DND-41 (cell line): ENCODE results near the gene DNAH8.

Experiments
- CTCF ChIP-seq: IDR thresholded peaks from 2 replicates; pipeline ENCODE4 v1.5.1; 2012; ENCODE audit warnings: borderline replicate concordance, low read length, moderate library complexity, mild to moderate bottlenecking; ENCODE audit not compliant: poor library complexity, severe bottlenecking; ENCODE audit errors: extremely low read depth
- EZH2 ChIP-seq: IDR thresholded peaks from 3 replicates; pipeline ENCODE4 v1.6.1; 2012; ENCODE audit warnings: borderline replicate concordance, low read depth, mild to moderate bottlenecking, moderate library complexity, low read length, inconsistent platforms; ENCODE audit not compliant: severe bottlenecking

GRCh38 chr6:38857815-38858214 lies 142.7 kb downstream of the DNAH8 start:
- TF ChIP-seq CTCF (no peak), EZH2 (no peak)
